Head of caudate nucleus (tissue), 42 donors: ENCODE results near the gene PRAC1.
"Not testable (repeated sequence)": the region's sequence is repeated elsewhere in the genome, so short reads cannot be mapped to it uniquely, and the experiment has no call there.

Source experiments
- DNase-seq, 42 donors: peaks; one replicate each; pipeline versions ENCODE4 v3.0.0 to v3.0.0-alpha.2; 2020 to 2021; ENCODE audit warnings: mixed read lengths in 7 of 42
- intact Hi-C: fragments of 100-400 bp; cut with DNase I; formaldehyde crosslinking; loops from one replicate; pipeline ENCODE4 v1.15.0; 2022

PRAC1 gene

DNA sequence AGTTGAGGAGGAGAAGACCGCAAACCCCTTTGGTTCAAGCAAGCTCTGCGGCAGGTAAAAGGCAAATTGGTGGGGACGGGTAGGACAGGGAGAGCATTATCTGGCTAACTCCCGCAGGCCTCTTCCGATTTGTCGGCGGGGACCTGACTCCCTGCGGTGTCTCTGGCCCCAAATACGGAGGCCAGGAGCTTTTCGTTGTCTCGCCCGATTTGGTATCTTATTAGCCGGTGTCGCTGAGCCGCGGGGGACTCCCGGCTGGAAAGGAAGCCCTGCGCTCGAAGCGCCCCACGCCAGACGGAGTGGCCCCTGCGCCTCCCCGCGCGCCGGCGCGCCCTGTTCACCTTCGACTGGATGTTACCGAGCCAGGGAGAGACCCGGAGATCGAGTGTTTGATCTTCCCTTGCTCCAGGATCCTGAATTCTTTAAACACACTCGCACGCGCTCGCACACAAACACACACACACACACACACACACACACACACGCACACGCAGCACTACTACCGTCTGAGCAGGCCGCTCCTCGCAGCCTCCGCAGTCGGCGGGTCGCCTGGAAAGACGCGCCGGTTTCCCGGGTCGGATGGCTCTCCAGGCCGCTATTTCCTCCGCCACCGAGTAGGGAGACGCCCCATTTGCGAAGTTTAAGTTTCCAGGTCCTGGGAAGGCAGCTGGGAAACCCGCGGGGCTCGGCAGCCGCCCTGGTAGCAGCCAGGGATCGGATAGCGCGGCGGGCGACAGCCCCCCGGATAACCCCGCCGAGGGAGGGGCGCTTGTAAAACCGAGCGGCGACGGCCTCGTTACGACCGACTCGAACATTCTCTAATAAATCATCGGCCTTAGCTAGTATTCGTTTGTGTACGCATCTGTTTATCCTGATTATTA is 3.3 kb downstream of the PRAC1 start:
- peak in 1 of 42 donors; percentile 13 for DNase-seq
- intact Hi-C loops, result no loop called here

DNA sequence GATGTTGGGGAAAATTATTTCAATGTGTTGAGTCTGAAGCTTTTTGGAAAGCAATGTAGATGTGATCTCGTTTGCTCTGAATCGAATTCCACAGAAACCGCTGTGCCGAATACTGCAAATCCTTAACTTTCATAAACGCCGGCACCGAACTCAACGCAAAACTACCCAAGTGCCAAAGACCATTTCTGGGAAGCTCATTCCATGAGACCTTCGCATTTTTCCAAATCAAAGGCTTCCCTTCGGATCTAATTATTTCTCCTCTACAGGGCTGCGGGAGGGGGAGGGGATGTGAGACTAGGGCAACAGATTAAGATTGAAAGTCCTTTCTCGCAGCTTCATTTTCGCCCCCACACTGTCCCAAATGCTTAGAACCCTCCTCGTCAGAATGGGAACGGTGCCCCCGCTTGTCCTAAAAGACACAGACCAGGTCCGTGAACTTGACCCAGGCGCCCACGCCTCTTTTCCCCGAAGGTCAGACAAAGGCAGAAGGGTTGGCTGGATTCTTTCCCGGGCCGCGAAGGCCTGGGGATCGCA is 4.0 kb downstream of the PRAC1 start:
- DNase-seq, result peak in 1 of 42 donors; percentile 2

DNA sequence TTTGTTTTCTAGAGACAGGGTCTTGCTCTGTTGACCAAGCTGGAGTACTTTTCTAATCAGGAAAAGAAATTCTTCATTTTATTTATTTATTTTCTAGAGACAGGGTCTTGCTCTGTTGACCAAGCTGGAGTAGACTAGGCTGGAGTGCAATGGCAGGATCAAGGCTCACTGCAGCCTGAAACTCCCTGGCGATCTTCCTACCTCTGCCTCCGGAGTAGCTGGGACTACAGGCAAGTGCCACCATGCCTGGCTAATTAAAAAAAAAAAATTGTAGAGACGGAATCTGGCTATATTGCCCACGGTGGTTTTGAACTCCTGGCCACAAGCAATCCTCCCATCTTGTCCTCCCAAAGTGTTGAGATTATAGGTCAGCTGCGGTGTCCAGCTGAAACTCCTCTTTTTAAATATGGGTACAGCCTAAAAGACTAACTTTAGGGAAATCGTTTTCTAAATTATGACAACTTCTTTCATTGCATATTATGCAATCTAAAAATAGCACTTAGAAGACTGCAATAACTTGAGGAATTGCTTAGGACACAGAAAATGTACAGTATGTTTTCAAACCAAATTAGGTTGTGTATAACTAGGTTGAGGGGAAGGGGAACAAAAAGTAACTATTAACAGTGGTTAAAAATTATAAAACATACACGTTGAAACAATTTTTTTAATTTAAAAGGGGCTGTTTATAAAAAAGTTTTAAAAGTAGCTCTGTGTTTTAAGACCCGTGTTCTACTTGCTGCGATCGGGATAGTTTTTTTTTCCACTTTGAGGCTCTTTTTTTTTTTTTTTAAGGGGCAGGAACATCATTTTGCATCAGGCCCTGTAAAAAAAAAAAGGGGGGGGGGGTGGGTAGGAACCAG is 4.7 kb downstream of the PRAC1 start:
- peak in 1 of 42 donors; percentile 12 for DNase-seq
- intact Hi-C loops, result no loop called here

More for the DNA sequence above, 4.0 kb downstream of the PRAC1 start:
- intact Hi-C loops, result no loop called here

DNA sequence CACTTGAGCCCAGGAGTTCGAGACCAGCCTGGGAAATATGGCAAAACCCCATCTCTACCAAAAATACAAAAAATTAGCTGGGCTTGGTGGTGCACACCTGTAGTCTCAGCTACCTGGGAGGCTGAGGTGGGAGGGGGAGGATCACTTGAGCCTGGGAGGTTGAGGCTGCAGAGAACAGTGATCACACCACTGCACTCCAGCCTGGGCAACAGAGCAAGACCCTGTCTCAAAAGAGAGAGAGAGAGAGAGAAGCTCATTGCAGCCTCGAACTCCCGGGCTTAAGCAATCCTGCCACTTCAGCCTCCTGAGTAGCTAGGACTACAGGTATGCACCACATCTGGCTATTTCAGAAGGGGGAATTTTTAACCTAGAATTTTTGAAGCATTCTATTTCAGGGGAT is 5.8 kb downstream of the PRAC1 start:
- DNase-seq, intact Hi-C loops: not testable (repeated sequence)

DNA sequence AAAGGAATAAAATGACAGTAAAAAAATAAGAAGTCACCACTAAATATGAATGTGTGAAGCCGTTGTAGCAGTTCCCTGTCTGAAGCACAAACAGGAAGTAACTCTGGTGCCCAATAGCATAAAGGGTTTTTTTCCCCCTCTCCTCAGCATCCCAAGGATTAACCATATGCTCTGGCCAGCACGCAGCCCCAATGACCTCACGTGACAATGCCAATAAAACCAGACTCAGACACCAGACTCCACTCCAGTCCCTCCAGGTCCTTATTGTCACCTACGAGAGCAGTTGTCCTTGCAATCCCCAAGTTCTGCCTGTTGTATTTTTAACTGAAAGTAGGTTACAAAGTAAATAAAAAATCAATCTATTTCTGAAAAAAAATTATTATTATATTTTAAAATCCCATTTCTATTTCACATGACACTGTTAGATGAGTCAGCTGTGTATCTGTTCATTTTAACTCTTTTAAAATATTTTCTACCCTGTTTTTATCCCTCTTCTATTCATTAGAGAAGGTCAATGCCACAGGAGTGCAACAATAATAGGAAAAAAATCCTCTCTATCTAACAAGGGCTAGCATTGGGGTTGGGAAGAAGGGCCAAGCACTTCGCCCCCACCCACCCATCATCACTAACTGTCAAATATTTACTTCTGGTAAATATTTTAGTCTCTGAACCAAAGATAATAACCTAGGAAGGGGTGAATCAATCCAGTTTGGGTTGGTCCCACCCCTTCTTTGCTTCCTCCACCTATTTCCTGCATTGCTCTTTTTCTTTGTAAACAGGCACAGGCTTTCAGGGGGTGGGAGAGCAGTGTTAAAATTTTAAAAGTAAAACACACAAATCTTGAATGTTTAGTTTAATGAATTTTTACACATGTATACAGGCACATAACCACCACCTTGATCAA is 6.6 kb downstream of the PRAC1 start:
- intact Hi-C loops, result no loop called here
- DNase-seq, result peak in 1 of 42 donors; percentile 5

DNA sequence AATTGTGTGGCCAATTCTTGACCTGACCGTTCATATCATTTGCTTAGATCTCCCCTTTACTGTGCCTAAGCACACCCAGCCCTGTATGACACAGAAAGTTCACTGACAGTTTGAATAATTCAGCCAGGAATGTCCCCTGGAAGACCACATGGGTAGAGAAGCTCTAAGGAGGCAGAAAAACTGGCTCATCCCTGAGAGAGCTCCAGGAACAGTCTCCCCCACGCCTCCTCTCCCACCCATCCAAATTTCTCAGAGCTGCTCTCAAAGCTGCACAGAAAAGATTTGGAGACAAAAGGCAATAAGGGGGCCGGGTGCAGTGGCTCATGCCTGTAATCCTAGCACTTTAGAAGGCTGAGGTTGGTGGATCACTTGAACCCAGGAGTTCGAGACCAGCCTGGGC is 11.2 kb downstream of the PRAC1 start:
- intact Hi-C loops, result no loop called here
- no peak for DNase-seq

DNA sequence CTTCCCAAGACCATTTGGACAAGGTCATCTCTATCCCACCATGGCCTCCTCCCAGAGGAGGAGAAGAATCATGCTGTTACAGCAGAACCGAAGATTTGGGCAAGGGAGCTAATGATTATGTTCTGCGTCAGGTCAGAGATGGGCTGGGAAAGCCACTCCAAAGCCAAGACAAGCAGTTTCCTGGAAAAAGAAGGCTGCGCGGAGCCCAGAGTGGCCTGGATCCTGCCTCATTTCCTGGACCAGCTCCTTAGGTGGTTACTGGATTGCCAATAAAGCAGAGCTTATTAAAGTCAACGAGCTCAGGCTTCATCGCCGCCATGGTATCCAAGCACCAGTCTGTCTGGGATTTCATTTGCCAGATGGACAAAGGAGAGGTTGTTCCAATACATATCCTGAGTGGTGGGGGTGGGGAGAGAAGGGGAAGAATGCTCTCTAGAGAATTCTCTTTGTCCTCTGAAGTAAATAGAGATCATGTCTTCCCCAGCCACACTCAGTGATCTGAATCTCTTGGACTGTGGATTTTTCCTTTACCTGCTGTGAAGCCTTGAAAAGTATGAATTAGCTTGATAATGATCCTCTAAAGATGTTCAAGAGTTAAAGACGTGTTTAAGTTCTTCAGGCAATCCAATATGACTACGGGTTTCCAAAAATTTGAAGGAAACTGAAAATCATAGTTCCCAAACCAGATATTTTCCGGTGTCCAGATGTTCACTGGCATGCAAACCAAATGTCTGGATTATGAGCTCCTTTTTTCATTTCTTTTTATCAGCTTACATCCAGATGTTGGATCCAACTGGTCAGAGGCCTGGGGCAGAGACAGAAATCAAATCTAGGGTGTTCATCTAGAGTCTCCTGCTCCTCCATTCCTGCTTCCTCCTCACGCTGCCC is 17.7 kb downstream of the PRAC1 start:
- no peak for DNase-seq
- intact Hi-C loops, result no loop called here

DNA sequence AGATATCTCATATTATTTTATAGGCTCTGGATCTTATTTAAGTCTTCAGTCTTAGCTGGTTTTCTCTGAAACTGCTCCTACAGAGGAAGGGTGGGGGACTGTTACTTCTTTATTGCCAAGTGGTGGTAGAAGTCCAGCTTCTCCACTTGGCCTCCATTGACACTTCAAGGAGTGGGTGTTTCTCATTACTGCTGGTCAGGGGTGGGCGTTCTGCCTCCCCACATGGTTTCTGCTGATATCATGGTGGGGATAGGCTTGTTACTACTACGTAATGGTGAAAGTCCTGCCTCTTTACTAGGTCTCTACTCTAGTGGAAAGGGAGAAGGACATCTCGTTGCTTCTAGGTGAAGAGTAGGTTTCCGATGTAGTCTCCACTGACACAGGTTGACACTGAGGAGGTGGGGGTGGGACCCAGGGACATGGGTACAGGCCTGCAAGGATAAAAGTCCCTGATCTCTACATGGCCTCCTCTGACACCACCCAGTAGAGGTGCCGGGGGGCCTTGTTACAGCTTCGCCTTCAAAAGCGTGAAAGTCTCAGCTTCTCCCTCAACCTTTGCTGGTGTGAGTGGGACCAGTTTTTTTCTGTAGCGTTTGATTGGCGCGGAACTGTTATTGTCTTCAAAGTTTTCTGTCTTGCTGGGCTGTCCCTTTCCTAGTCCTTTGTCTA is 20.3 kb downstream of the PRAC1 start:
- intact Hi-C loops, result no loop called here
- no peak for DNase-seq

DNA sequence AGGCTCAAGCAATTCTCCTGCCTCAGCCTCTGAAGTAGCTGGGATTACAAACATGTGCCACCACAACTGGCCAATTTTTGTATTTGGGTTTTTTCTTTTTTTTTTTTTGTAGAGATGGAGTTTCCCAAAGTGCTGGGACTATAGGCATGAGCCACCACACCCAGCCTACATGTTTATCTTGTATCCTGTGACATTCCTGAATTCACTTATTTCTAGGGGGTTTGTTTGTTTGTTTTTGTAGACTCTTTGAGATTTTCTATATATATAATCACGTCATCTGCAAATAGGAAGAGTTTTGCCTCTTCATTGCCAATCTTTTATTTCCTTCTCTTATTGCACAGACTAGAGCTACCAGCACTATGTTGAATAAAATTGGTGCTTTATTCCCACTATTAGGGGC is 29.1 kb downstream of the PRAC1 start:
- intact Hi-C loops, result no loop called here

DNA sequence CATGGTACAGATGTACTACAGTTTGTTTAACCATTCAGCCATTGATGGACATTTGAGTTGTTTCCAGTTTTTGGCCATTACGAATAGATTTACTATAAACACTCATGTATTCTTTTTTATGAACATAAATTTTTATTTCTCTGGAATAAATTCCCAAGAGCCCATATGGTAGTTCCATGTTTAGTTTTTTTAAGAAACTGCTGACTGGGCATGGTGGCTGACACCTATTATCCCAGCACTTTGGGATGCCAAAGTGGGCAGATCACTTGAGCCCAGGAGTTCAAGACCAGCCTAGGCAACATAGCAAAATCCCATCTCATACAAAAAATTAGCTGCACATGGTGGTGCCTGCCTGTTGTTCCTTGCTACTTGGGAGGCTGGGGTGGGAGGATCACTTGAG is 30.3 kb downstream of the PRAC1 start:
- intact Hi-C loops, result no loop called here
- no peak for DNase-seq

More for the DNA sequence above, 29.1 kb downstream of the PRAC1 start:
- no peak for DNase-seq

DNA sequence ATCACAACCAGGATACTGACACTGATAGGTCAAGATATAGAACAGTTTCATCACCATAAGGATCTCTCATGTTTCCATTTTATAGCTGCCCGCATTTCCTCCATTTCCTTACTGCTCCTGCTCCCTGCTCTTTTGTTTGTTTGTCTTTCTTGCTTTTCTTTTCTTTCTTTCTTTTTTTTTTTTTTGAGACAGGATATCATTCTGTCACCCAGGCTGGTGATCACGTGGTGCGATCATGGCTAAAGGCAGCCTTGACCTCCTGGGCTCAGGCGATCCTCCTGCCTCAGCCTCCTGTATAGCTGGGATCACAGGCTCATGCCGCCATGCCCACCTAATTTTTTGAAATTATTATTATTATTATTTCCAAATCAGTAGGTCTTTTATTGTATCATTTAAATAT is 31.7 kb downstream of the PRAC1 start:
- no peak for DNase-seq

DNA sequence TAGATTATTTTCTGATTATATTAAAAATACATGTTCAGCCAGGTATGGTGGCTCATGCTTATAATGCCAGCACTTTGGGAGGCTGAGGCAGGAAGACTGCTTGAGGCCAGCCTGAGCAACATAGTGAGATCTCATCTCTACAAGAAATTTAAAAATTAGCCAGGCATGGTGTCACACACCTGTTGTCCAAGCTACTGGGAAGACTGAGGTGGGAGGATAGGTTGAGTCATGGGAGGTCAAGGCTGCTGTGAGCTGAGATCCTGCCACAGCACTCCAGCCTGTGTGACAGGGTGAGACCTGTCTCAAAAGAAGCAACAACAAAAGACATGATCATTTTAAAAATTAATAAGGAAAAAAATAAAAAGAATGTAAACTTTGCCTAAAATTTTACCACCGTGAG is 40.7 kb downstream of the PRAC1 start:
- intact Hi-C loops, result no loop called here
- no peak for DNase-seq

More for the DNA sequence above, 31.7 kb downstream of the PRAC1 start:
- intact Hi-C loops, result no loop called here

DNA sequence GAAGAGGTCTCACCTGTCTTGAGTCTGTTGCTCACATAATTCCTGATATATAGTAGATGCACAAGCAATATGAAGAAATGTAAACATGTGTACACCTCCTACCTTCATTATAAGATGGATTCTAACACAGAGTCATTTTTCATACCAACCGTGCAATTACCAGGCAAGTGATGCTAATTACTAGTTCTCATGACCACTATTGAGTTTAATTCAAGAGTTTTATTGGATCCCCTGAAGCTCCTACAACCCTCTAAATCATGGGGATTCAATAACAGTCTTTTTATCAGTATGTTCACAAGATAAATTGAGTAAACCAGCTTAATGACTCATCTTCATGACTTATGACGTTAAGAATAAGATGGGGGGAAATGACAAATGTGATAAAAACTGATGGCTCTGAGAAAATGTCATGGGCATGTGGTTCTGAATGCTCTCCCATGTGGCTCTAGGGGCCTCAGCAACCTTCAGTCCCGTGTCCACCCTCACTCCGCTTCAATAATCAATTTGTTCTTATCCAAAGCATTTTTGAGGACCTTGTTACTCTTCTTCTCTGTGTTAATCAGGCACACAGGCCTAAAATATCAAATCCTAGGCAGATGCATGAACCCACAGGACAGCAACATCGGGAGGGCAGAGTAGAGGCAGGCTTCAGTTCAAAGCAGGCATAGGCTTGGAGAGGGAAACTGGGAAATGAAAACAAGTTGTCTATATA is 42.8 kb downstream of the PRAC1 start:
- no peak for DNase-seq
- intact Hi-C loops, result no loop called here

DNA sequence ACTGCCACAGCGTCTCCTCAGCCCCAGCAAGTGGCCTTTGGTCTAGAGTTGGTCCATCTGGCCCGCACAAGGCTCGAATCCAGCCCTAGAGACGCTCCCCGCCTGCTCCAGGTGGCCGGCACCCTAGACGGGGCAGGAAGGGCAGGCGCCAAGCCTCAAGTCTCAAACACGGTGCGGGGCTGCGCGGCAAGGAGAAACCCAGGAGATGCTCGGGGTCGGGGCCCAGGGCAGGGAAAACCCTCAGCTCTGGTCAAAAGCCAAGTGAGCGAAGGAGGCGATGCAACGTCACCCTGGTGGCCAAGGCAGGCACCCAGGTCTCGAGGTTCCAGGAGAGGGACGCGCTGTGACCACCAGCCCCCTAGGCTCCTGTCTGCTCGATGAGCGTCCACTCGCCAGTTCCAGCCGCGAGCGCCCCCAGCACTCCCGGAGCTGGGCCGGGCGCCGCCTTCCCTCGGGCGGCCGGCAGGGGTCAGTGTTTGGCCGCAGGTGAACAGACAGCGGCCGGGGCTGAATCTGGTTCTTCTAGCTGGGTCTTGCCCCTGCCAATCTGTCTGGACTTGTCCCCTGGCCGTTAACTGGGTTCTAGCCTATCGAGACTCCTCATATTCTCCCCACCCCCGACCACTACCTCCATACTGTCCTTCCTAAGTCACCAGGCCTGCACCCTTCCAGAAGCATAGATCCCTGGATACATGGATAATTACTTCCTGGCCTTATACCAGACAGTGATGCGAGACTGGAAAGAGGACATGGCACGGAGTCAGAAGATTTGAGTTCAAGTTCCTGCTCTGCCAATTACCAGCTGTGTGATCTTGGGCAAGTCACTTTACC is 44.0 kb downstream of the PRAC1 start:
- DNase-seq, result peak; percentile 18 to 82 (median 55)
- intact Hi-C loops, result no loop called here

DNA sequence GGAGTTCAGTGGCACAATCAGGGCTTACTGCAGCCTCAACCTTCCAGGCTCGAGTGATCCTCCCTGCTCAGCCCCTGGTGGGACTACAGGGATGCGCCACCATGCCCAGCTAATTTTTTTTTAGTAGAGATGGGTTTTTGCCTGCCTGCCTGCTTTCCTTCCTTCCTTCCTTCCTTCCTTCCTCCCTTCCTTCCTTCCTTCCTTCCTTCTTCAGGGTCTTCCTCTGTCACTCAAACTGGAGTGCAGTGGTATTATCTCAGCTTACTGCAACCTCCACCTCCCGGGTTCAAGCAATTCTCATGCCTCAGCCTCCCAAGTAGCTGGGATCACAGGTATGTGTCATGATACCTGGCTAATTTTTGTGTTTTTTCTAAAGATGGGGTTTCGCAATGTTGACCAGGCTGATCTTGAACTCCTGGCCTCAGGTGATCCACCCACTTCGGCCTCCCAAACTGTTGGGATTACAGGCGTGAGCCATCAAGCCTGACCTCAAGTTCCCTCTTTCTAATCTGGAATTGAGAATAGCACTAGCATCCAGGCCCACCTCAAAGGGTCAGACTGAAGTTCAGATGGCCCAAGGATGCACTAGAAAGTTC is 45.3 kb downstream of the PRAC1 start:
- DNase-seq, result no peak
- intact Hi-C loops, result no loop called here
